HG02885 (cell line): ENCODE results near the gene NCK2.

Experiments used
- ATAC-seq: cut with Tn5 transposase; IDR thresholded peaks from one replicate; pipeline ENCODE4 v1.9.1; 2021; ENCODE audit warnings: mild to moderate bottlenecking; ENCODE audit not compliant: unreplicated experiment, poor library complexity

NCK2 gene

GRCh38 chr2:105744909-105745853, at the start of gene NCK2:
Gene NCK2, plus strand, starts transcription at chr2:105744912. Its CDS starts 110,152 bp downstream, at chr2:105855064.
- ATAC-seq = peak; percentile 24

- no peak for ATAC-seq
Observed at GRCh38 chr2:105697781-105698449, 46.8 kb upstream of the NCK2 start.

DNA sequence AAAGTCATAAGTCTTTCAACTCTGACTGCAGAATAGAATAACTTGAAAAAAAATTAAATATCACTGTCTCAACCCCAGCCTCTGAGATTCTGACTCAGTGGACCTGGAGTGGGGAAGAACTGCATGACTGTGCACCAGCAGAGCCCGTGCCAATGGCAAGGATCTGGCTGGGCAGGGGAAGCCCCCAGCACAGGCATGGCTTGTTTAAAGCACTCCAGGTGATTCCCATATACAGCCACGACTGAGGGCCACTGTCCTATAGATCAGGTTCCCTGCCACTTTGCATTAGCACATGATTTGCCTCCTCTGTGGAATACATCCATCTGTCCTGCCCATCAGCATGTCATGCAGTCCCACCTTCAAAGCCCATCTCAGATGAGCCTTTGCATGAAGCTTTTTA, 45.9 kb upstream of the NCK2 start:
- no peak for ATAC-seq

DNA sequence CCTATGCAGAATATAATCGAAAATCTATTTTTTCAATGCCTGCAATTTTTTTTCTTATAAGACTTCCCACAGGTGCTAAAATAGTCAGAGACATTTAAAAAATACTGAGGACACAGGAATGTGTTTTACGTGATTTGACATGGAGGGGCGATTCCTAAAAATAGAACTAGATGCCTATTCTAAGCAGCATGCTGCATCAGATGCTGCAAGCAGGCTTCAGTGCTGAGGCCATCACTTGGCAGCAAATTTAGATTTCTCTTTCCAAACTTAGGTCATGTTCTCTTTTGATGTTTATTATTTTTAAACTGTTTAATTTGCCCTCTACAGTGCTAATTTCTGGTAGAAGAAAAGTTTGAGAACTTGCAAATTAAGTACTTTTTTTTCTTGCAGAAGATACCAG, 43.7 kb upstream of the NCK2 start:
- no peak for ATAC-seq

DNA sequence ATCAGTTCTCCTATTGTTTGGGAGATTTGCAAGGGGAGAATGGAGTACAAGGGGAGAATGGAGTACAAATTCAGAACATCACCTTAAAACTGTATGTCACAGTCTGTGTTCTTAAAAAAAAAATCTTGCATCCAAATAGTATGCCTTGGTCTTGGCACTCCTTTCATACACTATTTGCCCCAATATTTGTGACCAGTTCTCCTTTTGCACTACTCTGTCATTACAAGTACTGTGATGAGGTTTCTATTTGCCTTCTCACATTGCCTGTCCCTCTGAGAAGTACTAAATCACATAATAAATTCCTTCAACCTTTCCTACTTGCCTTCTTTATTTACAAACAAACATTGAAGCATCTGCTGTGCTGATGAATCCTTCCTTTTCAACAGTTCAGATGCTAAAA, 36.0 kb upstream of the NCK2 start:
- peak; percentile 52 for ATAC-seq

GRCh38 chr2:105711394-105711793, 33.3 kb upstream of the NCK2 start:
- ATAC-seq = no peak

DNA sequence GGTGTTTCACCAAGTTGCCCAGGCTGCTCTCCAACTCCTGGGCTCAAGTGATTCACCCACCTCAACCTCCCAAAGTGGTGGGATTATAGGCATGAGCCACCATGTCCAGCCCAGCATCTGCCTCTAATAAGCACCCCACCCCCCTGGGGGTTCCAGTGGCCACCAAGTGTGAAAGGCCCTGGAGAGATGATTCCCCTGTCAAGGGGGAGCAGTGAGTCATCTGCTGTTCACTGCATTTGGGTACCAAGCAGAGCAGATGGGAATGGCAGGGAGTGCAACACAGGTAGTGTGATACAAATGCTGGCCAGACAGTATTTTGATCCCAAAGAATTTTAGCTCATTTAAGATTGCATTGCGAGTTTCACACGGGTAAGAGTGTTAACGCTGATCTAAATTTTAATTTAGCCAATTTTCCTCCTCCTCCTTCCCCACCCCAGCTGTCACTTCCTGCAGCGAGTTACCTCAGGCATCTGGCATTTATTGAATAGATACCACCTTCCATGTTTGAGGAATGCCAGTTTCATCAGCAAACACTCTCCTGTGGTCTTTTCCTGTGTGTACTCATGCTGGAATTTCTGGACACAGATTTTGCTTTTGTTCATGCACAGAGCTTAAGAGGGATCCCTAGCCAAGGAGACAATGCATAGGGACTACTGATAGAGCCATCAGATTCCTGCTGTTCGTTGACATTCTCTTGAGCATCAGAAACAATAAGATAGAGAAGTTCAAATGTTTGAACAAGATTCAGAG, 32.4 kb upstream of the NCK2 start:
- no peak for ATAC-seq

DNA sequence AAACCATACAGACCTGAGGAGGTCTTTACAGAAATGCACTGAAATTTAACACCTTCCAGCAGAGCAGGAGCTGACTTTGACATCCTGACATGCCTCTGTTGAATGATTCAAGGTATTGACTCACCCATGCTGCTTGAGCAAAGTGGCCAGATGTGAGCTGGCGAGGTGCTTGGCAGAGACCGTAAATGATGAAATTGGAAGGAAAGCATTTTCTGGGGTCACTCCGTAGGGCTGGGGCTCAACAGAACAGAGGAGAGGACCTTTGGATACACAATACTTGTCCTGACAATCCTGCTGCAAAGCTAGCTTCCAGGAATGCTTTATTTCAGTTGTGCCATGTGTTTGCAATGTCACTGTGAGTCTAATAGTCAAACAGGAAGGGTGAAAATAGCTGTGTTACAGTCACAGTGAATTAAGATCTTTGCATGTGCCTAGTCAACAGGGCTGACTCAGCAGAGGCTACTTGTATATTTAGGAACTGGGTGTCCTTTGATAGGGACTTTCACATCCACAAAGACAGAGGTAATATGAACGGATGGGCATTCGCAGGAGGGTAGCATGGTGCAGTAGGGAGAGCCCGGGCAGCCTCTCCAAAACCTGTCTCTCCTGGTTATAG, 31.6 kb upstream of the NCK2 start:
- ATAC-seq = no peak

DNA sequence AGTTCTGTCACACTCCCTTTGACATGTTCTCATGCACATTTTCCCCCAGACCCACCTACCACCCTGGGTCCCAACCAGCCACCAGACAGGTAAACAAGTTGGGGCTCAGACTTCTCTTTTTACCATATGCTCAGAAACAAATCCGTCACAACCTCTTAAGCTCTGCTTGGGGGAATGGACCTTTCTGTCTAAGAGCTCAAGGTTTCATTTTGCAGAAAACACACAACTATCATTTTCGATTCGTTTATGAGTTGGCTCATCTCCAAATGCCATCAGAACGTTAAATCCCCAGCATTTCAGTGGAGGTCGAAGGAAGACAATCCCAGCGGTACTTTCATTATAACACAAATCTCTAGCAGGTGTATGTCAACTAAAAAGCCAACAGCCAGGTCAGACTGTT, 30.6 kb upstream of the NCK2 start:
- ATAC-seq = no peak

- no peak for ATAC-seq
Observed at GRCh38 chr2:105718846-105719481, 25.7 kb upstream of the NCK2 start.

DNA sequence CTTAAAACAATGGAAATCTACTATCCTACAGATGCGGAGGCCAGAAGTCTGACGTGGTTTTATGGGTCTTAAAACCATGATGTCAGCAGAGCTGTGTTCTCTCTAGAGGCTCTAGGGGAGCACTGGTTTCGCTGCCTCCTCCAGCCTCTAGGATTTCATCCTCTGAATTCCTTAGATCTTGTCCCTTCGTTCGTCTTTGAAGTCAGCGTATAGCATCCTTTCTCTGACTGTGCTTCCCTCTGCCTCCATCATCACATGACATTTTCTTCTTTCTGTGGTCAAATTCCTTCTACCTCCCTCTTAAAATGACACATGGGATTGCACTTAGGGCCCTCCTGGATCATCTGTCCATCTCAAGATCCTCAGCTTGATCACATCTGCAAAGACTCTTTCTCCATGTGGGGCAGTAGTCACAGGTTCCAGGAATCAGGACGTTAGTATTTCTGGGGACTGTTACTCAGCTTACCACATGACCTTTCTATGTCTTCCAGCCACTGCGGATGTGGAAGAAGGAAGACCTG, 22.7 kb upstream of the NCK2 start:
- no peak for ATAC-seq

GRCh38 chr2:105722726-105723297, 21.9 kb upstream of the NCK2 start:
- no peak for ATAC-seq

GRCh38 chr2:105723431-105723830, 21.3 kb upstream of the NCK2 start:
- ATAC-seq = no peak

GRCh38 chr2:105725388-105725787, 19.3 kb upstream of the NCK2 start:
- ATAC-seq = peak; percentile 26

GRCh38 chr2:105730170-105730569, 14.5 kb upstream of the NCK2 start:
- no peak for ATAC-seq

DNA sequence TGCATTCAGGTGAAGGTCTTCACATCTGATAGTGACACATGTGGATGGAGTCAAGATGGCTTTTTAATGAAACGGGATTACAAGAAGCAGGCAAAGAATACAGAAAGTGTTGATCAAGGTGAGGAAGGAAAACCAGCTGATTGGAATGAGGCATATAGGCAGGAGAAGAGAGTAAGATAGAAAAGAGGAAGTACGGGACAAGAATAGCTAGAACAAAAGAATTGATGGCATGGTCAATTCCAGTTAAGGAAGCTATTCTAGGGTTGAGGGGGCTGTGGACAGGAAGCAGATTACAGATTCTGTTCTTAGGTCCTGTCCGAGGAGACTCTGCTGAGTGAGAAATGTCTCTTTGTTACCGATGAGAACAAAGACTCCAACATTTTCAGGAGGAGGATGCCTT, 13.2 kb upstream of the NCK2 start:
- ATAC-seq = no peak

DNA sequence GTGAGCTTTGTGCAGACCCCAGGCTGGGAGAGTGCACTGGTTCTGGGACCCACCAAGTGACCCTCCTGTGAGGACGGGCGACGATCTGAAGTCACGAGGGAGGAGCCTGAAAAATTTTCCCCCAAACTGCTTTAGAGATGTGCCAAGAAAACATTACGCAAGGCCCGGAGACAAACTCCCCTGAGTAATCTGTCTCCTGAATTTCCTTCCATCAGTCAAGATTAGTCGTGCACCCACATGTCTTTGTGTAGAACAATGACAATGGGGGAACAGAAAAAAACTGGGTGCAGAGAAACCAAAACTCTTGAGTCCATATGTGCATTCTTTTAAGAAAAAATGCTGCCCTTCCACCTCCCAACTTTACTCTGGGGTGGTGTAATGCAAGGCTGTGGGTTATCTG, 12.6 kb upstream of the NCK2 start:
- ATAC-seq = no peak

GRCh38 chr2:105732955-105733607, 11.6 kb upstream of the NCK2 start:
- no peak for ATAC-seq

DNA sequence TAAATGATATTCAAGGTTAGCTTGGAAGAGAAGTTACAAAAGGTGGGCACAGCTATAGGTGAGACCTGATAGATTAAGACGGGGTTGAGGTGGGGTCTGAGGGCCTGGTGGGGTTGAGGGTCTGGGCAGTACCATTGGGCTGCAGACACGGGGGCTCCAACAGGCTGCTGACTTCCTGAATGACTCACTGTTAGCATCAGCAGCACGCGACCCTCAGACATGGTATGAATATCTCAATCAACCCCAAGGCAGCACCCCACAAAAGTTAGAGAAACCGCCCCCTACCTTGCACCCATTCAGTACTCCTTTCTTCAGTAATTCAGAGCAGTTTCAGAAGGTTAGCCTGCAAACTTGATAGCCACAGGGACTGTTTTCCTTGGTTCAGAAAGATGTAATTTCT, 10.8 kb upstream of the NCK2 start:
- no peak for ATAC-seq
